Measurements from ENCODE around the gene SLC39A11. TPM values are rescaled to one million over a fixed set of nuclear protein-coding genes. Genes with fewer than 3 reads are reported as not detected.

SLC39A11 gene
- total and polyA plus RNA-seq, 4 donors: 18.9 to 44.9 (median 28.2) TPM

GRCh38 chr17:72872396-72872795, 220.1 kb downstream of the SLC39A11 start:
- H3K4me1 ChIP-seq (ENCODE audit: control insufficient read depth in 4 of 4, insufficient read depth in 4 of 4, low read length in 3 of 4): no peaks in the 10 kb centered on the region
- no peak for DNase-seq (ENCODE audit: low spot score)
- H3K9me3 ChIP-seq (ENCODE audit: control insufficient read depth in 4 of 4, low read length in 3 of 4): peaks cover 0 to 8% (median under 1%) of the 10 kb centered on the region in 4 donors
- no peaks in the 10 kb centered on the region for H3K27me3 ChIP-seq (ENCODE audit: control insufficient read depth in 4 of 4, insufficient read depth in 4 of 4, low read length in 3 of 4)
- H3K9ac ChIP-seq (ENCODE audit: low read depth in 1 of 2, low read length in 2 of 2): no peak overlapping the region
- no peak overlapping the region for H3K27ac ChIP-seq (ENCODE audit: low read depth in 1 of 2, low read length in 2 of 2)
- 95% methylated on average over 9 of the region's 9 CpGs for WGBS
- H3K36me3 ChIP-seq (ENCODE audit: control insufficient read depth in 4 of 4, insufficient read depth in 3 of 4, low read depth in 1 of 4, low read length in 3 of 4): no peaks in the 10 kb centered on the region
- TF ChIP-seq ZBTB33 (IDR thresholded peaks at IDR 0.05): no peak
- TF ChIP-seq FOXA1 (IDR thresholded peaks at IDR 0.05): no peak
- TF ChIP-seq RXRA (IDR thresholded peaks at IDR 0.05): no peak
- no peak for TF ChIP-seq RAD21 (IDR thresholded peaks at IDR 0.05)
- TF ChIP-seq CTCF (IDR thresholded peaks at IDR 0.05; ENCODE audit: low read depth, low read length, missing input control): no peak
- TF ChIP-seq REST (IDR thresholded peaks at IDR 0.05): no peak
- TF ChIP-seq HNF4A (conservative IDR thresholded peaks at IDR 0.05): no peak
- TF ChIP-seq JUND (IDR thresholded peaks at IDR 0.05): no peak
- no peak for TF ChIP-seq HNF4G (IDR thresholded peaks at IDR 0.05)
- TF ChIP-seq ATF3 (IDR thresholded peaks at IDR 0.05): no peak
- no peak for TF ChIP-seq TAF1 (conservative IDR thresholded peaks at IDR 0.05)
- no peak for TF ChIP-seq MAX (IDR thresholded peaks at IDR 0.05)
- TF ChIP-seq GABPA (IDR thresholded peaks at IDR 0.05 in 1 of 2, conservative IDR thresholded peaks at IDR 0.05 in 1 of 2): no peak
- no peak for TF ChIP-seq SP1 (IDR thresholded peaks at IDR 0.05)
- no peak for TF ChIP-seq EGR1 (IDR thresholded peaks at IDR 0.05; ENCODE audit: low read depth in 2 of 2)
- no peak for TF ChIP-seq FOXA2 (IDR thresholded peaks at IDR 0.05)
- no peak overlapping the region for H3K4me3 ChIP-seq (ENCODE audit: low read depth in 1 of 3, low read length in 3 of 3)
